Occipital lobe (tissue), 2 donors: ENCODE measurements around the gene HLA-F. TPM values are rescaled to one million over a fixed set of nuclear protein-coding genes. Genes with fewer than 3 reads are reported as not detected.

Source experiments
- DNase-seq: peaks from one replicate; lab custom pipeline; 2025; lab: John Stamatoyannopoulos, UW
- total RNA-seq: library from RNA; depleted of rRNA; stranded (reverse); fragments of >200 nt; gene quantifications from one replicate; pipeline ENCODE4 v1.2.3, GENCODE V29; 2014

The HLA-F gene
- total RNA-seq, 1 donor from 2014 or later: 1.4 TPM

DNA sequence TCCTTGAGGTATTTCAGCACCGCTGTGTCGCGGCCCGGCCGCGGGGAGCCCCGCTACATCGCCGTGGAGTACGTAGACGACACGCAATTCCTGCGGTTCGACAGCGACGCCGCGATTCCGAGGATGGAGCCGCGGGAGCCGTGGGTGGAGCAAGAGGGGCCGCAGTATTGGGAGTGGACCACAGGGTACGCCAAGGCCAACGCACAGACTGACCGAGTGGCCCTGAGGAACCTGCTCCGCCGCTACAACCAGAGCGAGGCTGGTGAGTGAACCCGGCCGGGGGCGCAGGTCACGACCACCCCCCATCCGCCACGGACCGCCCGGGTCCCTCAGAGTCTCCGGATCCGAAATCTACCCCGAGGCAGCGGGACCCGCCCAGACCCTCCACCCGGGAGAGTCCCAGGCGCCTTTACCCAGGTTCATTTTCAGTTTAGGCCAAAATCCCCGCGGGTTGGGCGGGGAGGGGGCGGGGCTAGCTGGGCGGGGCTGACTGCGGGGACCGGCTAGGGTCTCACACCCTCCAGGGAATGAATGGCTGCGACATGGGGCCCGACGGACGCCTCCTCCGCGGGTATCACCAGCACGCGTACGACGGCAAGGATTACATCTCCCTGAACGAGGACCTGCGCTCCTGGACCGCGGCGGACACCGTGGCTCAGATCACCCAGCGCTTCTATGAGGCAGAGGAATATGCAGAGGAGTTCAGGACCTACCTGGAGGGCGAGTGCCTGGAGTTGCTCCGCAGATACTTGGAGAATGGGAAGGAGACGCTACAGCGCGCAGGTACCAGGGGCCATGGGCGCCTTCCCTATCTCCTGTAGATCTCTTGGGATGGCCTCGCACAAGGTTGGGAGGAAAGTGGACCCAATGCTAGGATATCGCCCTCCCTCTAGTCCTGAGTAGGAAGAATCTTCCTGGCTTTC lies 693 bp downstream of the HLA-F start:
- peak; percentile 14 for DNase-seq

DNA sequence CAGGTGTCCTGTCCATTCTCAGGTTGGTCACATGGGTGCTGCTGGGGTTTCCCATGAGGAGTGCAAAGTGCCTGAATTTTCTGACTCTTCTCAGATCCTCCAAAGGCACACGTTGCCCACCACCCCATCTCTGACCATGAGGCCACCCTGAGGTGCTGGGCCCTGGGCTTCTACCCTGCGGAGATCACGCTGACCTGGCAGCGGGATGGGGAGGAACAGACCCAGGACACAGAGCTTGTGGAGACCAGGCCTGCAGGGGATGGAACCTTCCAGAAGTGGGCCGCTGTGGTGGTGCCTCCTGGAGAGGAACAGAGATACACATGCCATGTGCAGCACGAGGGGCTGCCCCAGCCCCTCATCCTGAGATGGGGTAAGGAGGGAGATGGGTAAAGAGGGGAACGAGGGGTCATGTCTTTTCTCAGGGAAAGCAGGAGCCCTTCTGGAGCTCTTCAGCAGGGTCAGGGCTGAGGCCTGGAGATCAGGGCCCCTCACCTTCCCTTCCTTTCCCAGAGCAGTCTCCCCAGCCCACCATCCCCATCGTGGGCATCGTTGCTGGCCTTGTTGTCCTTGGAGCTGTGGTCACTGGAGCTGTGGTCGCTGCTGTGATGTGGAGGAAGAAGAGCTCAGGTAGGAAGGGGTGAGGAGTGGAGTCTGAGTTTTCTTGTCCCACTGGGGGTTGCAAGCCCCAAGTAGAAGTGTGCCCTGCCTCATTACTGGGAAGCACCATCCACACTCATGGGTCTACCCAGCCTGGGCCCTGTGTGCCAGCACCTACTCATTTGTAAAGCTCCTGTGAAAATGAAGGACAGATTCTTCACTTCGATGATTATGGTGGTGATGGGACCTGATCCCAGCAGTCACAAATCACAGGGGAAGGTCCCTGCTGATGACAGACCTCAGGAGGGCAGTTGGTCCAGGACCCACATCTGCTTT lies 2.0 kb downstream of the HLA-F start:
- DNase-seq: no peak

DNA sequence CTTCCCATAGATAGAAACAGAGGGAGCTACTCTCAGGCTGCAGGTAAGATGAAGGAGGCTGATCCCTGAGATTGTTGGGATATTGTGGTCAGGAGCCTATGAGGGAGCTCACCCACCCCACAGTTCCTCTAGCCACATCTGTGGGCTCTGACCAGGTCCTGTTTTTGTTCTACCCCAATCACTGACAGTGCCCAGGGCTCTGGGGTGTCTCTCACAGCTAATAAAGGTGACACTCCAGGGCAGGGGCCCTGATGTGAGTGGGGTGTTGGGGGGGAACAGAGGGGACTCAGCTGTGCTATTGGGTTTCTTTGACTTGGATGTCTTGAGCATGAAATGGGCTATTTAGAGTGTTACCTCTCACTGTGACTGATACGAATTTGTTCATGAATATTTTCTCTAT lies 2.8 kb downstream of the HLA-F start:
- DNase-seq: no peak

DNA sequence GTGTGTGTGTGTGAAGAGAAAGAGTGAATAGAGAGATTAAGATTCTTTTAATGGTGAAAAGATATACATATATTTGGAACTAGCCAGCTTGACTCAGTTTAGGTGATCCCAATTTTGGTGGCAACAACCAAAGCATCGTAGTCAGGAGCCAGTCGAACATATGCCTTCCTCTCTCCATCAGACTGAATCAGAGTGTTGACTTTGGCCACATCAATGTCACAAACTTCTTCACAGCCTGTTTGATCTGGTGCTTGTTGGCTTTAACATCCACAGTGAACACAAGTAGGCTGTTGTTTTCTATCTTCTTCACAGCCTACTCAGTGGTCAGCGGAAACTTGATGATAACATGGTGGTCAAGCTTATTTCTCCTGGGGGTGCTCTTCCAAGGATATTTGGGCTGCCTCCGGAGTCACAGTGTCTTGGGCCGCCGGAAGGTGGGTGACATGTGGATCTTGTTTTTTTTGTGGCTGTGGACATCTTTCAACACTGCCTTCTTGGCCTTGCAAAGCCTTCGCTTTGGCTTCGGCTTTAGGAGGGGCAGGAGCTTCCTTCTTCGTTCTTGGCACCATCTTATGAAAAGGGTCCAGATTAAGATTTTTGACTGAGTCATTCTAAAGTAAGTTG lies 3.4 kb downstream of the HLA-F start:
- no peak for DNase-seq

DNA sequence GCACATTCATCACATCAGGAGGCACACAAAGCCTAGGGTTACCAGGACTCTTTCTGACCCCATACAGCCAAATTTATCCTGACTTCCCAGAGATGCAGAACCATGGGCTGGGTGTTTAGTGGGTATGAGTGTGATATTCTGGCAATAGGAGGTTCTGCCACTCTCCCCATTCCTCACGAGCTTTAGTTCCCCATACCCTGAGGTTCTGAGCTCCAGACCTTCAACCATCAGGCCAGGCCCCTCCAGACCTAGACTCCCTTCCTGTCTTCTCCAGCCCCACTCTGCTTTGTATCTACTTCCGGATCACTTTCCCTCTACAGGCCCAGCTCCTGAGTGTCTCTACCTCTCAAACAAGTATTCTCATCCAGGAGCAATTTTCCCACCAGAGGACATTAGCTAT lies 4.4 kb downstream of the HLA-F start:
- no peak for DNase-seq

DNA sequence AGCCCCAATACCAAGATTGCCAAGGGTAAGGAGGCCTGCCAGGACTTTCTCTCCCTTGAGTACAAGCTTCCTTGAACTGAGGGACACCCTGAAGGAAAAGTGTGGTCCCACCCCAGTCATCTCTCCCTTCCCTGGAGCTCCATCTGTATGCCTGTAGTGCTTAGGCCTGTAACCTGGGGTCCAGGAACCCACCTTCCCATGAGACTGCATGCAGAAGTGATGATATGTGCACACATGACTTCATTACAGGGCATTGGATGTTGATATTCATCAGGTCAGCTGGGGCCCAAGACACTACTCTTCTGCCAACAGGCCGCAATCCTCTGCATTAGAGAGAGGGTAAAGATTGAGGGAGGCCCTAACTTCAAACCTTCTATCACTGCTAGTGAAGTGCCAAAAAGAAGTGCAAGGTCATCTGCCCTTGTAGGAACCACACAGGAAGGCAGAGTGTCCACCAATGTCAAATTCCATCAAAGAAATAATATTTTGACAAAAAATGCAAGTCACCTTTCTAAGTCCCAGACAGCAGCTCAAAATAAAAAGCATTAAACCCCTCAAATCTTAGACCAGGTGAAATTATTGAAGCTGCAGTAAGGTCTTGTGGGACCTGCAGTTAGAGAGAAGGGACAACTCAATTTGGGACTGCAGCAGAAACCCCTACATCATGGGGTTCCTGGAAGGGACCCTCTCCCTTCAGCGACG lies 5.1 kb downstream of the HLA-F start:
- no peak for DNase-seq

DNA sequence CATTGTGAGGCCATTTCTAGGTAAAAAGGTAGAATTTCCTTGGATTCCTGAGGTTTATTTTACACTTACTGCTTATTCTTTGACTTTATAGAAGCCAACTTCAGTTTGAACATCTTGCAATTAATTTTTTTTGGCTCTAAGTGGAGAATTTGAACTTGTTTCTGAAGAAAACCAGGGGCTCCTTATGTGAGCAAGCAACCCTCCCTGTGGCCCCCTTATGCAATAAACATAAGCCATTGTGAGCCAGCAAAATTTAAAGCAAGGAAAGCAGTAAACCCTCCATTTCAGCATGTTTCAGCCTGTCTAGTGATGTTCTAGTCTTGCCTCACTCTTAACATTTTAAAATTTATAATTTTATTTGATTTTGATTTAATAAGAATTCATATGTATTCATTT lies 5.6 kb downstream of the HLA-F start:
- no peak for DNase-seq

DNA sequence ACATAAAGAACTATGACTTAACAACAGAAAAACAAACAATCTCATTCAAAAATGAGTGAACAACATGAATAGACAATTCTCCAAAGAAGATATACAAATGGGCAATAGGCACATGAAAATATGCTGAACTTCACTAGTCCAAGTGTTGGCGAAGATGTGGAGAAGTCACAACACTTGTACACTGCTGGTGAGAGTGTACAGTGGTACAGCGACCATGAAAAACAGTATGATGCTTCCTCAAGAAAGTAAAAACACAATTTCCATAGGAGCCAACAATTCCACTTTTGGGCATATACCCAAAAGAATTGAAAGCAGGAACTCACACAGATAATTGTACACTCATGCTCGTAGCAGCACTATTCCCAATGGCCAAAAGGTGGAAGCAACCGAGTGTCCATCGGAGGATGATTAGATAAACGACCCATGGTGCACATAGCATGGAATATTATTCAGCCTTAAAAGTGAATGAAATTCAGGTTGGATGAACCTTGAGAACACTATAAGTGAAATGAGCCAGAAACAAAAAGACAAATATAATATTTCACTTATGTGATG lies 6.6 kb downstream of the HLA-F start:
- DNase-seq: no peak

DNA sequence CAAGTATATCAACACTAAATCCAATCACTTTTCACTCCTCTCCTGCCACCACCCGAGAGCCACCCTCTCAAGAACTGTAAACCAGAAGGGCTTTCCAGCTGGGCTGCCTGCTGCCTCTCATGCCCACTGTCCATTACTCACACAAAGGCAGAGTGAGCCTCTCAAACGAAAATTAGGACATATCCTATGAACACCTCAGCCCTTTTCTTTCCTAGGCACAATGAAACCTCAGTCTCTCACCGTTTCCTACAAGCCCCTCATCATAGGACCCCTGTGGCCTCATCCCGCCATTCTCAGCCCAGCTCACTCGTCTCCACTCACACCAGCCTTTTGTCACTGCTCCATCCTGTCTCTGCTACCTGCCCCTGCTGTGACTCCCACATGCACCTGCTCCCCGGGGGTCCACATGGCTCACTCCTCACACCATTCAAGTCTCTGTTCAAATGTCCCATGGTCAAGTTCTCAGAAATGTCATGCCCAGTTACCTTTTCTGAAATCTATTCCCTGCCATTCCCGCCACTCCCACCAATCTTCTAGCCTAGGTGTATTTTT lies 7.4 kb downstream of the HLA-F start:
- no peak for DNase-seq

DNA sequence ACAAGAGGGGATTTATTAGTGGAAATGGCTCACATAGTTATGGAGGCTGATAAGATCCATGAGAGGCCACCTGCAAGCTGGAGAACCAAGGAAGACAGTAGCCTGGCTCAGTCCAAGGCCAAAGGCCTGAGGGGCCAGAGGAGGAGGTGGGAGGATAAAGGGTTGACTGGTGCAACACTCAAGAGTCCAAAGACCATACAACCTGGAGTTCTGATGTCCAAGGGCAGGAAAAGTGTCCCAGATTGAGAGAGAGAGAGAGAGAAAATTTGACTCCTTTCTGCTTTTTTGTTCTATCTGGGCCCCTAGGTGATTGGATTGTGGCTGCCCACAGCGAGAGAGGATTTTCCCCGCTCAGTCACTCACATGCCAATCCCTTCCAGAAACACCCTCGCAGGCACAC lies 8.0 kb downstream of the HLA-F start:
- no peak for DNase-seq

DNA sequence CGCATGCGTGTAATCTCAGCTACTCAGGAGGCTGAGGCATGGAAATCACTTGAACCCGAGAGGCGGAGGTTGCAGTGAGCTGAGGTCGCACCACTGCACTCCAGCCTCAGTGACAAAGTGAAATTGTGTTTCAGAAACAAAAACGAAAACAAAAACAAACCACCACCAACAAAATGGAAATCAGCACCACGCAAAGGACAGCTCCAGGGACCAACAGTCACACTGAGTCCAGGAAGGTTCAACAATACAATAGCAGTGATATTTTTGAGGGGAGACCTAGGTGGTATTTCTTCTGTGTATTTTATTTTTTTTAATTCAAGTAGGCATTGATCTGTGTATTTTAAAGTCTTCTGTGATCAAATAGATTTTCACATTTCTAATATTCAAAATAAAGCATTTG lies 9.8 kb downstream of the HLA-F start:
- DNase-seq: no peak

DNA sequence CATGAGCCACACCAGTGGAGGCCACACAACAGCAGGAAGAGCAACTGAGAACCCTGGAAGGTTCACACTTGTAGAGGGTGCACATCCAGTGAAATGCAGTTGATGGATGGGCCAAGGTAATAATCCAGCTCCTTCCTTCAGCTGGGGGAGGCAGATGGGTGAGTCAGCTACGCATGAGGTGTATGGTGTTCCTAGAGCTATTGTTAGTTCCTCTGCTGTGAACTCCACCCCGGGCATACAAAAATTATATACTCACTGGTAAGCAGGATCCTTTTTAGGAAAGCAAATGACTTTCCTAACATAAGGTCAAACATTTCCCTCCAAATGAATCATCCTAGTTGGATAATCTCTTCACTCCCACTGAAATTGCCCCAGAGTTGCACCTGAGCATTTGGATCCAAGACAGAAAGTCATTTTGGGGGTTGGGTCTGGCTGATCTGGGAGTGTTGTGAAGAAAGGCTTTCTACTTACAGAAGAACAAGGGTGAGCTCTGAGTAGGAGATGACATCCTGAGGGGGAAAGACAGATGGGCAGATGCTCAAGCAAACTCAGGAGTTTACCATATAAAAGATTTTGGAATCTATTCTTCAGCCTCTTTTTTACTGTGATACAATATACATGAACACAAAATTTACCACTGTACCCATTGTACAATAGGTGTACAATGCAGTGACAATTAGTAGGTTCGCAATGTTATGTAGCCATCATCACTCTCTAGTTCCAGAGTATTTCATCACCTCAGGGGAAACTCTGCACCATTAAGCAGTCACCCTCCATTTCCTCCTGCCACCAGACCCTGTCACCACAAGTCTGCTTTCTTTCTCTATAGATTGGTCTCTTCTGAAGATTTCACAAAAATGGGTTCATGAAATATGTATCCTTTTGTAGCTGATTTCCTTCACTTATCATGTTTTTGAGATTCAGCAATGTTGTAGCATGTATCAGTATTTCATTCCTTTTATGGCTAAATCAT lies 11.1 kb downstream of the HLA-F start:
- no peak for DNase-seq

DNA sequence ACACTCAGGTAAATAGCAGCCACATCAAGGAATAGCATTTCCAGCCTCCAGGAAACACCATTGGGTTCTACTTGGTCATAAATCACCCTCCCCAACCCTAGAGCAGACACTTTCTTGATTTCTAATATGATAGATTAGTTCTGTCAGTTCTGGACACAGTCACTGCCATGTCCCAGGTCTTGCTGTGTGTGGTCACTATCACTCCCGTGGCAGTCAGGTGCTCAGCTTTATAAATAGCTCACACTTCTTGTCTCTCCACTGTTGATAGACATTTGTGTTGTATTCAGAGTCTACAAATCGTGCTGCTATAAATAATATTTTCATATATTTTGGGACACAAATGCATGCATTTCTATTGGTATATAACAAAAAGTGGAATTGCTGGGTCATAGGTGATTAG lies 13.3 kb downstream of the HLA-F start:
- DNase-seq: no peak

DNA sequence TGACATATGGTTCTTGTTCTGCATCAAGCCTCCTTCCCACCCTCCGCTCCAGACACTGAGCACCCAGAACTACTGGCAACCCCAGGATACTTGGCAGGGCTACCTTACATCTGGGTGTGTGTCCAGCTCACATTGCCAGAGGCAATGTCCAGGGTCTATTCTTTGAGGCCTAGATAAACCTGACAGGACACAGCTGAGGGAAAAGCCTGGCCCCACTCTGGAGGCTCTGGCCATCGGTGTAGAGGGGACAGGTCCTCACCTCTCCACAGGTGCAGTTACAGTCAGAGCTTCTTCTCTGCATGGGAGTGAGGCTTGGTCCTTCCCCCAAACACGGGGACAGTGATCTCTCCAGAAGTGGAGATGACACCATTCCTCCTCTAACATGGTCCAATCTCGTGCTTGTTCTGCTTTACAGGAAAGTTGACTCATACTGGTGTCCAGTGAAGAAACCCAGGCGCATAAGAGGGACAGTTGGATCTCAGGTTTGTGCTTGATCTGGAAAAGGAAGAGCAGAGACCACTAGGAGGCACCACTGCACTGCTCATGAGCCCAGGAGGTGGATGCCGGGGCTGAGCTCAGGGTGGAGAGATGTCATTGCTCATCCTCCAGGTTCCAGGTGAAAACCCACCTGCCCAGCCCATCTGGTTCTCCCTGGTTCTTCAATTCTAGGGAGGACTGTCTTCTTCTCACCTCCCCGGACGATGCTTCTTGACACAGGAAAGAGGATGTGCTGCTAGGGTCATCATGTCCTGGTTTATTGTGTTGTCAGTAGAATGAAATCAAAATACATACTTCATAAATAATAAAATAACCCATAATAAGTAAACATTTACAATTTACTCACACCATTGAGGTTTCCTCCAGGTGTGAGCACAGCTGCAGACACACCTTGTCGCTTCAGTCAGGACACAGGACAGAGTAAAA lies 14.7 kb downstream of the HLA-F start:
- DNase-seq: no peak

DNA sequence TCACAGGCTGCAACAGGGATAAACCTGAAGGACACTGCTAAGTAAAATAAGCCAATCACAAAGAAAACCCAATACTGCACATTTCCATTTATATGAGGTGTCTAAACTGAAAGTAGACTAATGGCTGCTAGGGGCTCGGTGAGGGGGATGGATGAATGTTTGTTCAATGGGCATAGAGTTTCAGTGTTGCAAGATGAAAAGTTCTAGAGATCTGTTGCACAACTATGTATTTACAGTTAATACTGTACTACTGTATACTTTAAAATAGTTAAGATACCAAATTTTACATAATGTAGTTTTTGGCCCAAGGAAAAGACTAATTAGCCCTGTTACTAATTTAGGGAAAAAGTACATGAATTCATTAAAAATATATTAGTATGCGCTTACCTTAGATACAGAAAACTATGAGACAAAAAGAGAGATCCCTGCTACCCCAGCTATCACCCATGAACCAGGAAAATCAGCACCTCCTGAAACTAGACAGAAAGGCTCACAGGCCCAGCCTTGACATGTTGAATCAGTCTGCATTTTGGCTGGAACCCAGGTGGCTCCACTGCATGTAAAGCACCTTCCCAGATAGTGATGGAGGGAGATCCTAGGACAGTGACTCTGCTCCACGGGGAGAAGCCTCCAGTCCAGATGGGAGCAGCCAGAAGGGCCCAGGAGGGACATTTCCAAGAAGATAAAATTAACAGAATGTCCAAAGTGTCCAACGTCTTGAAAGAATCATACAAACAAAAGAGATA lies 16.1 kb downstream of the HLA-F start:
- no peak for DNase-seq

DNA sequence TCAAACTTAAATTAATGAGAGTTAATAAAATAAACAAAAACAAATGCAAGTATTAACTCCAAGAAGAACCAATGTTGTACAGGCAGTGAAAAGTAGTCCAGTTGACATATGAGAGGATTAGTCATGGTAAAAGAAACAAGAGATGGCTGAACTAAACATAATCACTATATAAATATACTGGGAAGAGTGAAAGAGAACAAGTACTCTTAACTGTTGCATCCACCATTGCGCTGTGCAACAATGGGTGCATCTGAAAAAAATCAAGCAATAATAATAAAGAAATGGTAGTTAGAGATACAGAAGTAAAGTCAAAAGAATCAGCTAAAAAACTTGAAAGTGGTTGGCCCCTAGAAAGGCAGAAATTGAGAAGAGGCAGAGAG lies 16.6 kb downstream of the HLA-F start:
- DNase-seq: no peak

DNA sequence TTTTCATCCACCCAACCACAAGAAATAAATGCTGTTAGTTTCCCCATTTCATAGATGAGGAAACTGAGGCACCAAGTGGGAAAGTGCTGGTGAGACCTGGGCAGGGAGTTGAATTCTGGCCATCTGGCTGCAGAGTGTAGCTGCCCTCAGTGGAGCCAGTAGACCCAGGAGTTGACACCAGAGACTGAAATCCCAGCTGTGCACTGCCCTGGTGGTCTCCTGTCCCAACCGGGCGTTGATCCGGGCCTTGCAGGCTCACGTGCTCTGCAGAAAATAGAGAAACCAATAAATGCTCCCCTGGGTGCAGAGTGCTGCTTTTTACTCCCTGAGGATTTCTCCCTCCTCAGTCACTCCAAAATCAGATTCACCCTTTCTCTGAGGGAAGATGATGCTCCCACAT lies 18.4 kb downstream of the HLA-F start:
- no peak for DNase-seq

DNA sequence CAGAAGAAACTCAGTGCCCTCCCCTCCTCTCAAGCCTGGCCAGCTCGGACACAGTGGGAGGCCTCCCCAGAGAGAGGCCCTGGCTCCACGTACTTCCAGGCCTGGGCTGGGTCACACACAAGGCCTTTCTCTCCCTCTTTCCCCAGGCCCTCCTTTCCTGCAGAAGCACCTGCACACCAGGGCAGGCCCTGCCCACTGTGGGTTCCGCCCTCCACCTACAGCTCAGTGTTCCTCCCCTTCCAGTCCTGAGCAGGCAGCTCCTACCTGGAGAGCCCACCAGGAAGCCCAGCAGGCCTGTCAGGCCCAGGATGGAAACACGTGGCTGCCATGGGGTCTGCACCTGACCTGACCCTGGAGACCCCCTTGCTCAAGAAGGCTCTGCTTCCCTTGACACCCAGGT lies 18.9 kb downstream of the HLA-F start:
- DNase-seq: no peak
